Osteoblast (primary cell): ENCODE measurements around the gene GRIK4. TPM values are rescaled to one million over a fixed set of nuclear protein-coding genes. Genes with fewer than 3 reads are reported as not detected.
A peak's percentile ranks its signal among the peaks of the same experiment; 100 is the strongest.

Experiments
- DNase-seq: peaks from one replicate; pipeline ENCODE4 v3.0.0; 2011; ENCODE audit warnings: low spot score, mixed read lengths; ENCODE audit not compliant: insufficient read length; ENCODE audit errors: missing footprints
- H2AFZ ChIP-seq: 2 replicates; pipeline ENCODE4 v1.6.0; 2011; ENCODE audit warnings: mild to moderate bottlenecking, low read length
- H3K27ac ChIP-seq: 2 replicates; pipeline ENCODE4 v1.5.1; 2011; ENCODE audit warnings: mild to moderate bottlenecking, low read depth, low read length, moderate library complexity
- H3K27me3 ChIP-seq: 2 replicates; pipeline ENCODE4 v1.6.0; 2012; ENCODE audit warnings: mild to moderate bottlenecking, control low read depth, inconsistent platforms, low read length, moderate library complexity; ENCODE audit not compliant: insufficient read depth
- H3K36me3 ChIP-seq: 2 replicates; pipeline ENCODE4 v1.5.1; 2011; ENCODE audit warnings: mild to moderate bottlenecking, low read length, control low read depth, moderate library complexity; ENCODE audit not compliant: insufficient read depth
- H3K4me1 ChIP-seq: 2 replicates; pipeline ENCODE4 v1.5.1; 2011; ENCODE audit warnings: mild to moderate bottlenecking, low read length, control low read depth, moderate library complexity; ENCODE audit not compliant: insufficient read depth
- H3K4me2 ChIP-seq: 2 replicates; pipeline ENCODE4 v1.6.0; 2011; ENCODE audit warnings: mild to moderate bottlenecking, low read length; ENCODE audit not compliant: insufficient read depth
- H3K4me3 ChIP-seq: fragments of 200-600 bp; sonication (generic); 3 replicates; pipeline ENCODE4 v1.5.1; 2012; ENCODE audit warnings: mild to moderate bottlenecking, low read length, inconsistent platforms; ENCODE audit not compliant: insufficient read depth
- H3K79me2 ChIP-seq: 2 replicates; pipeline ENCODE4 v1.6.0; 2012; ENCODE audit warnings: mild to moderate bottlenecking, low read length, control low read depth, inconsistent platforms; ENCODE audit not compliant: insufficient read depth
- H3K9me3 ChIP-seq: 2 replicates; pipeline ENCODE4 v1.5.1; 2011; ENCODE audit warnings: low read depth, low read length, control low read depth
- H4K20me1 ChIP-seq: 2 replicates; pipeline ENCODE4 v1.6.0; 2012; ENCODE audit warnings: mild to moderate bottlenecking, low read length, control low read depth; ENCODE audit not compliant: insufficient read depth
- CTCF ChIP-seq: IDR thresholded peaks from 2 replicates; pipeline ENCODE4 v1.5.1; 2011; ENCODE audit warnings: mild to moderate bottlenecking, low read depth, low read length, moderate library complexity; ENCODE audit errors: extremely low read depth
- total RNA-seq: library from RNA; depleted of rRNA; stranded (reverse); fragments of >200 nt; gene quantifications from 2 replicates; pipeline ENCODE4 v1.2.3, GENCODE V29; 2012

GRIK4 gene
- total RNA-seq, 1 donor, result under 0.01 TPM

GRCh38 chr11:120511820-120512738 is 531 bp downstream of the GRIK4 start:
- Histone ChIP-seq H3K4me3 (no peak overlapping the region), H3K27ac (no peak overlapping the region), H3K4me2 (no peak overlapping the region), H4K20me1 (no peaks in the 10 kb centered on the region), H3K79me2 (no peaks in the 10 kb centered on the region), H3K27me3 (peaks cover 19% of the 10 kb centered on the region), H3K9me3 (no peaks in the 10 kb centered on the region), H3K36me3 (no peaks in the 10 kb centered on the region), H2AFZ (no peak overlapping the region), H3K4me1 (peaks cover 3% of the 10 kb centered on the region)
- DNase-seq, result peak; percentile 59
- TF ChIP-seq CTCF, result no peak

GRCh38 chr11:120512739-120513435 is 1.3 kb downstream of the GRIK4 start:
- Histone ChIP-seq H2AFZ (no peak overlapping the region), H3K27me3 (peaks cover 18% of the 10 kb centered on the region), H3K4me3 (no peak overlapping the region), H3K4me2 (no peak overlapping the region), H3K79me2 (no peaks in the 10 kb centered on the region), H4K20me1 (no peaks in the 10 kb centered on the region), H3K4me1 (no peaks in the 10 kb centered on the region), H3K27ac (no peak overlapping the region), H3K9me3 (no peaks in the 10 kb centered on the region), H3K36me3 (no peaks in the 10 kb centered on the region)
- peak; percentile 91 for DNase-seq
- TF ChIP-seq CTCF, result no peak

GRCh38 chr11:120513436-120514315 is 2.1 kb downstream of the GRIK4 start:
- H3K79me2 ChIP-seq, result no peaks in the 10 kb centered on the region
- H3K4me3 ChIP-seq, result no peak overlapping the region
- H4K20me1 ChIP-seq, result no peaks in the 10 kb centered on the region
- peak; percentile 56 for DNase-seq
- TF ChIP-seq CTCF, result no peak
- no peaks in the 10 kb centered on the region for H3K36me3 ChIP-seq
- no peak overlapping the region for H3K4me2 ChIP-seq
- H3K9me3 ChIP-seq, result no peaks in the 10 kb centered on the region
- peaks cover 14% of the 10 kb centered on the region for H3K27me3 ChIP-seq
- no peaks in the 10 kb centered on the region for H3K4me1 ChIP-seq
- no peak overlapping the region for H2AFZ ChIP-seq
- no peak overlapping the region for H3K27ac ChIP-seq
